Spleen (tissue), 7 donors: ENCODE data around the gene LZTFL1.

Experiments used
- CTCF ChIP-seq, 11 experiments: fragments of 200-600 bp in 7 of 11; fragments of 450-650 bp in 4 of 11; sonication (generic) in 4 of 11; IDR thresholded peaks in 8 of 11; conservative IDR thresholded peaks in 3 of 11; 1 replicate in 7 of 11; 2 replicates in 4 of 11; pipeline versions ENCODE4 v1.4.0 to v1.8.0; 2016 to 2021; ENCODE audit warnings: antibody characterized with exemption in 11 of 11, inconsistent platforms in 4 of 11, mild to moderate bottlenecking in 1 of 11
- POLR2A ChIP-seq, 3 donors: fragments of 450-650 bp; IDR thresholded peaks; one replicate each; pipeline ENCODE4 v1.5.1; 2017; ENCODE audit warnings: antibody characterized with exemption in 3 of 3, mild to moderate bottlenecking in 1 of 3
- donor health status: DM: no; HTN: no; CAD: no; lungs with moderate emphysema.
- donor health status: DM: no; HTN: no; CAD: no.
- donor health status: DM: no; HTN: no; CAD: no.

- TF ChIP-seq CTCF (IDR thresholded peaks at IDR 0.05 in 8 of 11, conservative IDR thresholded peaks at IDR 0.05 in 3 of 11) (no peak), POLR2A (IDR thresholded peaks at IDR 0.05) (no peak)
Measured at GRCh38 chr3:45807133-45807532, 34.8 kb downstream of the LZTFL1 start.
